ENCODE data around the gene VIL1. TPM values are rescaled to one million over a fixed set of nuclear protein-coding genes. Genes with fewer than 3 reads are reported as not detected.

VIL1 gene
- total and polyA plus RNA-seq, 2 of the 8 experiments (the other 6 are each of a cell fraction or from before 2014, with no cell fraction given), result 6.2 to 7.0 TPM

GRCh38 chr2:218438596-218438995, 19.7 kb downstream of the VIL1 start:
- Histone ChIP-seq H4K20me1 (replicated peaks in 1 of 2; ENCODE audit: control insufficient read depth in 1 of 2, insufficient read depth in 2 of 2, low read length in 2 of 2) (no peaks in the 10 kb centered on the region), H3K4me2 (ENCODE audit: insufficient read depth in 1 of 2, low read depth in 2 of 2, low read length in 2 of 2) (no peak overlapping the region), H2BK20ac (ENCODE audit: low read length) (no peak overlapping the region), H2AK5ac (ENCODE audit: low read depth, low read length) (no peak overlapping the region), H3K23ac (ENCODE audit: insufficient read length) (no peak overlapping the region), H4K8ac (ENCODE audit: extremely low read depth, insufficient read depth, low read length) (no peak overlapping the region), H2BK5ac (ENCODE audit: low read depth, low read length) (no peak overlapping the region), H3K4me1 (replicated peaks in 1 of 4; ENCODE audit: control insufficient read depth in 3 of 4, insufficient read depth in 4 of 4, low read length in 3 of 4) (no peaks in the 10 kb centered on the region), H2AFZ (ENCODE audit: low read length) (no peak overlapping the region), H3K4ac (replicated peaks; ENCODE audit: insufficient read length, low read depth, low read length) (no peak overlapping the region), H2BK15ac (ENCODE audit: low read length) (no peak overlapping the region), H4K91ac (replicated peaks; ENCODE audit: insufficient read length, low read length) (no peak overlapping the region), H3K27ac (ENCODE audit: low read depth, low read length) (no peak overlapping the region), H3K9me3 (ENCODE audit: insufficient read depth in 2 of 2, low read depth in 1 of 2, low read length in 1 of 2) (no peaks in the 10 kb centered on the region), H2BK12ac (ENCODE audit: low read depth, low read length) (no peak overlapping the region), H3K4me3 (ENCODE audit: extremely low read depth in 1 of 4, insufficient read depth in 2 of 4, low read depth in 3 of 4, low read length in 4 of 4) (no peak overlapping the region), H4K5ac (ENCODE audit: insufficient read length, low read depth, low read length) (no peak overlapping the region), H3K36me3 (ENCODE audit: control insufficient read depth in 2 of 4, insufficient read depth in 4 of 4, low read length in 3 of 4) (no peaks in the 10 kb centered on the region; a peak in 1 of 8 replicates), H3K79me1 (ENCODE audit: low read depth, low read length) (no peaks in the 10 kb centered on the region), H2BK120ac (replicated peaks; ENCODE audit: low read depth, low read length) (no peak overlapping the region), H3K27me3 (replicated peaks in 1 of 4; ENCODE audit: control insufficient read depth in 3 of 4, extremely low read depth in 1 of 4, insufficient read depth in 3 of 4, low read length in 3 of 4) (no peaks in the 10 kb centered on the region), H3K9ac (replicated peaks in 1 of 4; ENCODE audit: extremely low read depth in 1 of 4, low read depth in 3 of 4, low read length in 3 of 4) (no peak overlapping the region), H3K23me2 (ENCODE audit: low read depth, low read length) (no peaks in the 10 kb centered on the region), H3K18ac (ENCODE audit: extremely low read depth, low read length) (no peak overlapping the region), H3K14ac (ENCODE audit: insufficient read length) (no peak overlapping the region), H3K79me2 (ENCODE audit: control insufficient read depth in 1 of 2, insufficient read depth in 2 of 2, low read length in 2 of 2) (no peaks in the 10 kb centered on the region), H3K56ac (replicated peaks; ENCODE audit: insufficient read length, low read depth, low read length) (no peak overlapping the region)
- DNase-seq (ENCODE audit: low read depth in 1 of 2, low spot score in 2 of 2), result no peak
- POLR2A ChIA-PET (ENCODE audit: partially characterized antibody), result no interaction called here
- no peak for TF ChIP-seq RBBP5 (IDR thresholded peaks at IDR 0.05; ENCODE audit: borderline replicate concordance, low read depth, low read length)
- CTCF ChIA-PET (ENCODE audit: partially characterized antibody), result interaction anchor here (0.8 kb wide), 1 partner anchor 27 kb away, joined by 3 read pairs; no protein-coding TSS in a partner anchor
- no peak for FAIRE-seq
- WGBS, 2 experiments (ENCODE audit: extremely low coverage in 1 of 2, insufficient coverage in 1 of 2, insufficient read length in 1 of 2, insufficient replicate concordance in 2 of 2, low coverage in 1 of 2, low lambda C conversion rate in 2 of 2, missing lambda C conversion rate in 1 of 2), result 96% methylated on average over 4 of the region's 4 CpGs; no CpG with 5 or more reads in 1 of the 2 experiments
